GM18873 (cell line): ENCODE measurements around the gene OR51E2.
A peak's percentile ranks its signal among the peaks of the same experiment; 100 is the strongest.
"Not testable (repeated sequence)": the region's sequence is repeated elsewhere in the genome, so short reads cannot be mapped to it uniquely, and the experiment has no call there.

Experiments used
- ATAC-seq: cut with Tn5 transposase; IDR thresholded peaks from one replicate; pipeline ENCODE4 v1.9.1; 2021; ENCODE audit warnings: mild to moderate bottlenecking, moderate library complexity, moderate number of reproducible peaks; ENCODE audit not compliant: unreplicated experiment, low FRiP score

The OR51E2 gene

GRCh38 chr11:4697585-4697984, at the start of gene OR51E2:
TSS of gene OR51E2 (minus strand) at chr11:4697853. CDS start at chr11:4682711, 15,142 bp downstream.
- no peak for ATAC-seq

GRCh38 chr11:4740735-4741134, 43.1 kb upstream of the OR51E2 start:
- ATAC-seq, result no peak

GRCh38 chr11:4727171-4727570, 29.5 kb upstream of the OR51E2 start:
- ATAC-seq, result no peak

- not testable (repeated sequence) for ATAC-seq
Observed at GRCh38 chr11:4722616-4723534, 25.2 kb upstream of the OR51E2 start.

- ATAC-seq, result no peak
Observed at GRCh38 chr11:4714300-4714699, 16.6 kb upstream of the OR51E2 start.

GRCh38 chr11:4713241-4713640, 15.6 kb upstream of the OR51E2 start:
- ATAC-seq, result no peak

- no peak for ATAC-seq
Observed at GRCh38 chr11:4704790-4705334, 7.2 kb upstream of the OR51E2 start.

- ATAC-seq, result peak; percentile 39
Observed at GRCh38 chr11:4704054-4704789, 6.6 kb upstream of the OR51E2 start, which contains the start of gene MMP26. TSS of gene MMP26 (plus strand) at chr11:4704784.

- ATAC-seq, result no peak
Observed at GRCh38 chr11:4700436-4700820, 2.8 kb upstream of the OR51E2 start.

- peak; percentile 91 for ATAC-seq
Observed at GRCh38 chr11:4699697-4700435, 2.2 kb upstream of the OR51E2 start.

GRCh38 chr11:4695442-4695841, 2.2 kb downstream of the OR51E2 start:
- no peak for ATAC-seq

GRCh38 chr11:4684631-4685285, 12.9 kb downstream of the OR51E2 start:
- ATAC-seq, result no peak

- ATAC-seq, result no peak
Observed at GRCh38 chr11:4682623-4683419, 14.8 kb downstream of the OR51E2 start.

GRCh38 chr11:4680341-4680740, 17.3 kb downstream of the OR51E2 start:
- no peak for ATAC-seq

GRCh38 chr11:4677948-4678347, 19.7 kb downstream of the OR51E2 start:
- no peak for ATAC-seq

GRCh38 chr11:4673781-4674180, 23.9 kb downstream of the OR51E2 start:
- ATAC-seq, result no peak

GRCh38 chr11:4672470-4672869, 25.2 kb downstream of the OR51E2 start:
- no peak for ATAC-seq

- ATAC-seq, result no peak
Observed at GRCh38 chr11:4671741-4672140, 25.9 kb downstream of the OR51E2 start.

GRCh38 chr11:4665424-4665823, 32.2 kb downstream of the OR51E2 start:
- ATAC-seq, result no peak
